Upper lobe of right lung (tissue), 1 donor: ENCODE results near the gene SLC30A4. TPM values are rescaled to one million over a fixed set of nuclear protein-coding genes. Genes with fewer than 3 reads are reported as not detected.

ENCODE experiments used
- ATAC-seq: fragments of 200-7000 bp; cut with Tn5 transposase; one replicate; pipeline ENCODE4 v1.9.1; 2020; ENCODE audit warnings: mild to moderate bottlenecking, moderate library complexity
- DNase-seq: peaks from one replicate; pipeline ENCODE4 v3.0.0-alpha.2; 2020
- H3K27ac ChIP-seq: fragments of 200-600 bp; one replicate; pipeline ENCODE4 v1.8.0; 2022
- H3K27me3 ChIP-seq: fragments of 200-600 bp; one replicate; pipeline ENCODE4 v1.8.0; 2022; ENCODE audit warnings: mild to moderate bottlenecking
- H3K36me3 ChIP-seq: fragments of 200-600 bp; one replicate; pipeline ENCODE4 v1.8.0; 2022
- H3K4me1 ChIP-seq: fragments of 200-600 bp; one replicate; pipeline ENCODE4 v1.8.0; 2022
- H3K4me3 ChIP-seq: fragments of 200-600 bp; one replicate; pipeline ENCODE4 v1.8.0; 2022; ENCODE audit warnings: mild to moderate bottlenecking
- H3K9me3 ChIP-seq: fragments of 200-600 bp; one replicate; pipeline ENCODE4 v1.8.0; 2022
- CTCF ChIP-seq: fragments of 200-600 bp; IDR thresholded peaks from one replicate; pipeline ENCODE4 v1.8.0; 2022; ENCODE audit warnings: antibody characterized with exemption
- intact Hi-C: fragments of 100-400 bp; cut with DNase I; formaldehyde crosslinking; loops from one replicate; pipeline ENCODE4 v1.11.0; 2022
- long read RNA-seq: library from polyadenylated mRNA; unstranded; transcript quantifications from one replicate; pipeline ENCODE4 v2.0.0, GENCODE V29; 2021
- total RNA-seq: library from RNA; stranded (reverse); fragmentation: NEBNext Ultra II Directional; extraction: Animal tissue kit (Norgen Biotek cat#: 25700); gene quantifications from one replicate; pipeline ENCODE4 v1.2.1, GENCODE V29; 2021
- donor health status: DM: no; HTN: yes; CAD: no; lungs with severe emphysema.

The SLC30A4 gene
- 6.7 TPM for total RNA-seq
- long read RNA-seq, full-length matches to known transcripts, result 3 of 6 reads
- long read RNA-seq, partial matches to known transcripts, result 1 of 6 reads
- long read RNA-seq, other reads (novel, unspliced or antisense), result 2 of 6 reads

- peak within 1 kb of the TSS; percentile 82 for H3K27ac ChIP-seq
- DNase-seq (peak; percentile 87), ATAC-seq (peak; percentile 98)
- peak; percentile 49 for TF ChIP-seq CTCF
- intact Hi-C loops, result no loop called here
- H3K4me1 ChIP-seq, result peaks cover 16% of the 10 kb centered on the region
- H3K36me3 ChIP-seq, result no peaks in the 10 kb centered on the region
- no peaks in the 10 kb centered on the region for H3K9me3 ChIP-seq
- H3K4me3 ChIP-seq, result peak within 1 kb of the TSS; percentile 77
- no peaks in the 10 kb centered on the region for H3K27me3 ChIP-seq
Measured at GRCh38 chr15:45522328-45523165, at the start of gene SLC30A4. SLC30A4 (minus strand) TSS chr15:45522755; CDS start chr15:45522354, 401 bp downstream.

GRCh38 chr15:45555934-45556608 lies 33.5 kb upstream of the SLC30A4 start:
- ATAC-seq (no peak), DNase-seq (no peak)
- Histone ChIP-seq H3K4me1 (no peaks in the 10 kb centered on the region), H3K27ac (no peak overlapping the region), H3K4me3 (no peak overlapping the region), H3K27me3 (no peaks in the 10 kb centered on the region), H3K9me3 (no peaks in the 10 kb centered on the region), H3K36me3 (no peaks in the 10 kb centered on the region)
- intact Hi-C loops, result no loop called here
- TF ChIP-seq CTCF, result no peak

- DNase-seq, result no peak
- Histone ChIP-seq H3K27me3 (no peaks in the 10 kb centered on the region), H3K9me3 (no peaks in the 10 kb centered on the region), H3K4me1 (no peaks in the 10 kb centered on the region), H3K27ac (no peak overlapping the region), H3K36me3 (no peaks in the 10 kb centered on the region), H3K4me3 (no peak overlapping the region)
- intact Hi-C loops, result no loop called here
- TF ChIP-seq CTCF, result no peak
- no peak for ATAC-seq
Measured at GRCh38 chr15:45551676-45552075, 29.1 kb upstream of the SLC30A4 start.

GRCh38 chr15:45550436-45550835 lies 27.9 kb upstream of the SLC30A4 start:
- ATAC-seq, result no peak
- no peak for DNase-seq
- Histone ChIP-seq H3K27me3 (no peaks in the 10 kb centered on the region), H3K4me3 (no peak overlapping the region), H3K9me3 (no peaks in the 10 kb centered on the region), H3K4me1 (no peaks in the 10 kb centered on the region), H3K36me3 (no peaks in the 10 kb centered on the region), H3K27ac (no peak overlapping the region)
- no peak for TF ChIP-seq CTCF
- intact Hi-C loops, result no loop called here

GRCh38 chr15:45549541-45550220 lies 27.1 kb upstream of the SLC30A4 start:
- Histone ChIP-seq H3K9me3 (no peaks in the 10 kb centered on the region), H3K36me3 (no peaks in the 10 kb centered on the region), H3K4me1 (no peaks in the 10 kb centered on the region), H3K27me3 (no peaks in the 10 kb centered on the region), H3K4me3 (no peak overlapping the region), H3K27ac (no peak overlapping the region)
- no peak for ATAC-seq
- no peak for DNase-seq
- intact Hi-C loops, result no loop called here
- TF ChIP-seq CTCF, result no peak
